Raji (cell line): ENCODE results near the gene FANK1.

Experiments used
- POLR2A ChIP-seq: IDR thresholded peaks from 2 replicates; pipeline ENCODE4 v1.6.1; 2011; ENCODE audit warnings: low read depth, low read length, control low read depth; ENCODE audit not compliant: insufficient read depth

The FANK1 gene

GRCh38 chr10:125940515-125940914 is 44.2 kb downstream of the FANK1 start:
- no peak for TF ChIP-seq POLR2A

- no peak for TF ChIP-seq POLR2A
Measured at GRCh38 chr10:125951290-125951689, 54.9 kb downstream of the FANK1 start.

GRCh38 chr10:125953778-125954385 is 57.5 kb downstream of the FANK1 start:
- no peak for TF ChIP-seq POLR2A

GRCh38 chr10:125955766-125956165 is 59.4 kb downstream of the FANK1 start:
- no peak for TF ChIP-seq POLR2A

- TF ChIP-seq POLR2A: no peak
Measured at GRCh38 chr10:125961743-125962142, 65.4 kb downstream of the FANK1 start.

- TF ChIP-seq POLR2A: no peak
Measured at GRCh38 chr10:125962200-125962599, 65.8 kb downstream of the FANK1 start.

- TF ChIP-seq POLR2A: no peak
Measured at GRCh38 chr10:125964558-125964957, 68.2 kb downstream of the FANK1 start.

GRCh38 chr10:125967533-125967932 is 71.2 kb downstream of the FANK1 start:
- TF ChIP-seq POLR2A: no peak

GRCh38 chr10:125976960-125977605 is 80.7 kb downstream of the FANK1 start:
- no peak for TF ChIP-seq POLR2A

- no peak for TF ChIP-seq POLR2A
Measured at GRCh38 chr10:125979976-125980375, 83.6 kb downstream of the FANK1 start.

GRCh38 chr10:125980521-125981035 is 84.2 kb downstream of the FANK1 start:
- TF ChIP-seq POLR2A: no peak

- TF ChIP-seq POLR2A: no peak
Measured at GRCh38 chr10:125982260-125982948, 86.0 kb downstream of the FANK1 start.

- no peak for TF ChIP-seq POLR2A
Measured at GRCh38 chr10:125983161-125983560, 86.8 kb downstream of the FANK1 start.

GRCh38 chr10:125983656-125984055 is 87.3 kb downstream of the FANK1 start:
- no peak for TF ChIP-seq POLR2A

GRCh38 chr10:125984346-125984745 is 88.0 kb downstream of the FANK1 start:
- TF ChIP-seq POLR2A: no peak
